ENCODE measurements around the gene PEAK3. TPM values are rescaled to one million over a fixed set of nuclear protein-coding genes. Genes with fewer than 3 reads are reported as not detected.

PEAK3 gene
- total and polyA plus RNA-seq, 10 of the 15 experiments (the other 5 are each of a cell fraction or from before 2014, with no cell fraction given) = 0.03 to 0.10 (median 0.05) TPM; not detected in 7

DNA sequence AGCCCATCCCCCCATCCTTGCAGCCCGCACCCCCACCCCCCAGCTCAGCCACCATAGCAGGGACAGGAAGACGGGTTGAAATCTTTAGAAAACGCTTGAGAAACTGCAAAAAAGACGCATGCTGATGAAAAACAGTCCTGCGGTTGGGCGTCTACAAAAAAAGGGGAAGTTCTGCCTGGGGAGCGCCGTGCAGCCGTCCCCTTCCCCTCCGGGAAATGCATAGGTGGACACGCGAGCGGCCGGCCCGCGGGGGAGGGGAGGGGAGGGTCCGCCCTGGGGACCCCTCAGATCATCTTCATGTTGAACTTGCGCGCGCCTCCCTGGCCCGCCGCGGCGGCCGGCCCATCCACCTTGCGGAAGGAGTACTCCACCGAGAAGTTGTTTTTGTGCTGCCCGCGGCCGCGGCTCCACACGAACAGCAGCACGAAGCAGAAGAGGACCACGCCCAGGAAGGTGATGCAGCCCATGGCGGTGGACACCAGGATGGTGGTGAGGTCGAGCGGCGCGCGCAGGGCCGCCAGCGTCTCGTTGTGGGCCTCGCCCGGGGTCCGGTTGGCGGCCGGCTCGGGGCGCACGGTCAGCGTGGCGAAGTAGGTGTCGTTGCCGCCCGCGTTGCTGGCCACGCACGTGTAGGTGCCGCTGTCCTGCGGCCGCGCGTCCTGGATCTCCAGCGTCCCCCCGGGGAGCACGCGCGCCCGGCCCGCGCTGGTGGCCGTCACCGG is 7.9 kb upstream of the PEAK3 start (continued):
- TF ChIP-seq, protein P1, sequence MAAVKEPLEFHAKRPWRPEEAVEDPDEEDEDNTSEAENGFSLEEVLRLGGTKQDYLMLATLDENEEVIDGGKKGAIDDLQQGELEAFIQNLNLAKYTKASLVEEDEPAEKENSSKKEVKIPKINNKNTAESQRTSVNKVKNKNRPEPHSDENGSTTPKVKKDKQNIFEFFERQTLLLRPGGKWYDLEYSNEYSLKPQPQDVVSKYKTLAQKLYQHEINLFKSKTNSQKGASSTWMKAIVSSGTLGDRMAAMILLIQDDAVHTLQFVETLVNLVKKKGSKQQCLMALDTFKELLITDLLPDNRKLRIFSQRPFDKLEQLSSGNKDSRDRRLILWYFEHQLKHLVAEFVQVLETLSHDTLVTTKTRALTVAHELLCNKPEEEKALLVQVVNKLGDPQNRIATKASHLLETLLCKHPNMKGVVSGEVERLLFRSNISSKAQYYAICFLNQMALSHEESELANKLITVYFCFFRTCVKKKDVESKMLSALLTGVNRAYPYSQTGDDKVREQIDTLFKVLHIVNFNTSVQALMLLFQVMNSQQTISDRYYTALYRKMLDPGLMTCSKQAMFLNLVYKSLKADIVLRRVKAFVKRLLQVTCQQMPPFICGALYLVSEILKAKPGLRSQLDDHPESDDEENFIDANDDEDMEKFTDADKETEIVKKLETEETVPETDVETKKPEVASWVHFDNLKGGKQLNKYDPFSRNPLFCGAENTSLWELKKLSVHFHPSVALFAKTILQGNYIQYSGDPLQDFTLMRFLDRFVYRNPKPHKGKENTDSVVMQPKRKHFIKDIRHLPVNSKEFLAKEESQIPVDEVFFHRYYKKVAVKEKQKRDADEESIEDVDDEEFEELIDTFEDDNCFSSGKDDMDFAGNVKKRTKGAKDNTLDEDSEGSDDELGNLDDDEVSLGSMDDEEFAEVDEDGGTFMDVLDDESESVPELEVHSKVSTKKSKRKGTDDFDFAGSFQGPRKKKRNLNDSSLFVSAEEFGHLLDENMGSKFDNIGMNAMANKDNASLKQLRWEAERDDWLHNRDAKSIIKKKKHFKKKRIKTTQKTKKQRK (IDR thresholded peaks at IDR 0.05; ENCODE audit: low read depth, low read length) = no peak
- no peak for TF ChIP-seq PAX8 (IDR thresholded peaks at IDR 0.05)
- TF ChIP-seq, protein P2, sequence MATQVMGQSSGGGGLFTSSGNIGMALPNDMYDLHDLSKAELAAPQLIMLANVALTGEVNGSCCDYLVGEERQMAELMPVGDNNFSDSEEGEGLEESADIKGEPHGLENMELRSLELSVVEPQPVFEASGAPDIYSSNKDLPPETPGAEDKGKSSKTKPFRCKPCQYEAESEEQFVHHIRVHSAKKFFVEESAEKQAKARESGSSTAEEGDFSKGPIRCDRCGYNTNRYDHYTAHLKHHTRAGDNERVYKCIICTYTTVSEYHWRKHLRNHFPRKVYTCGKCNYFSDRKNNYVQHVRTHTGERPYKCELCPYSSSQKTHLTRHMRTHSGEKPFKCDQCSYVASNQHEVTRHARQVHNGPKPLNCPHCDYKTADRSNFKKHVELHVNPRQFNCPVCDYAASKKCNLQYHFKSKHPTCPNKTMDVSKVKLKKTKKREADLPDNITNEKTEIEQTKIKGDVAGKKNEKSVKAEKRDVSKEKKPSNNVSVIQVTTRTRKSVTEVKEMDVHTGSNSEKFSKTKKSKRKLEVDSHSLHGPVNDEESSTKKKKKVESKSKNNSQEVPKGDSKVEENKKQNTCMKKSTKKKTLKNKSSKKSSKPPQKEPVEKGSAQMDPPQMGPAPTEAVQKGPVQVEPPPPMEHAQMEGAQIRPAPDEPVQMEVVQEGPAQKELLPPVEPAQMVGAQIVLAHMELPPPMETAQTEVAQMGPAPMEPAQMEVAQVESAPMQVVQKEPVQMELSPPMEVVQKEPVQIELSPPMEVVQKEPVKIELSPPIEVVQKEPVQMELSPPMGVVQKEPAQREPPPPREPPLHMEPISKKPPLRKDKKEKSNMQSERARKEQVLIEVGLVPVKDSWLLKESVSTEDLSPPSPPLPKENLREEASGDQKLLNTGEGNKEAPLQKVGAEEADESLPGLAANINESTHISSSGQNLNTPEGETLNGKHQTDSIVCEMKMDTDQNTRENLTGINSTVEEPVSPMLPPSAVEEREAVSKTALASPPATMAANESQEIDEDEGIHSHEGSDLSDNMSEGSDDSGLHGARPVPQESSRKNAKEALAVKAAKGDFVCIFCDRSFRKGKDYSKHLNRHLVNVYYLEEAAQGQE (IDR thresholded peaks at IDR 0.05; ENCODE audit: low read depth, low read length) = no peak
- peak; percentile 55; the same call in 1 of the 2 replicates for TF ChIP-seq CREB1 (IDR thresholded peaks at IDR 0.05; ENCODE audit: low read depth)
- no peak; the same call in 1 of the 2 replicates for TF ChIP-seq CHD2 (IDR thresholded peaks at IDR 0.05; ENCODE audit: borderline replicate concordance, low read depth, low read length)
- TF ChIP-seq, protein P3, sequence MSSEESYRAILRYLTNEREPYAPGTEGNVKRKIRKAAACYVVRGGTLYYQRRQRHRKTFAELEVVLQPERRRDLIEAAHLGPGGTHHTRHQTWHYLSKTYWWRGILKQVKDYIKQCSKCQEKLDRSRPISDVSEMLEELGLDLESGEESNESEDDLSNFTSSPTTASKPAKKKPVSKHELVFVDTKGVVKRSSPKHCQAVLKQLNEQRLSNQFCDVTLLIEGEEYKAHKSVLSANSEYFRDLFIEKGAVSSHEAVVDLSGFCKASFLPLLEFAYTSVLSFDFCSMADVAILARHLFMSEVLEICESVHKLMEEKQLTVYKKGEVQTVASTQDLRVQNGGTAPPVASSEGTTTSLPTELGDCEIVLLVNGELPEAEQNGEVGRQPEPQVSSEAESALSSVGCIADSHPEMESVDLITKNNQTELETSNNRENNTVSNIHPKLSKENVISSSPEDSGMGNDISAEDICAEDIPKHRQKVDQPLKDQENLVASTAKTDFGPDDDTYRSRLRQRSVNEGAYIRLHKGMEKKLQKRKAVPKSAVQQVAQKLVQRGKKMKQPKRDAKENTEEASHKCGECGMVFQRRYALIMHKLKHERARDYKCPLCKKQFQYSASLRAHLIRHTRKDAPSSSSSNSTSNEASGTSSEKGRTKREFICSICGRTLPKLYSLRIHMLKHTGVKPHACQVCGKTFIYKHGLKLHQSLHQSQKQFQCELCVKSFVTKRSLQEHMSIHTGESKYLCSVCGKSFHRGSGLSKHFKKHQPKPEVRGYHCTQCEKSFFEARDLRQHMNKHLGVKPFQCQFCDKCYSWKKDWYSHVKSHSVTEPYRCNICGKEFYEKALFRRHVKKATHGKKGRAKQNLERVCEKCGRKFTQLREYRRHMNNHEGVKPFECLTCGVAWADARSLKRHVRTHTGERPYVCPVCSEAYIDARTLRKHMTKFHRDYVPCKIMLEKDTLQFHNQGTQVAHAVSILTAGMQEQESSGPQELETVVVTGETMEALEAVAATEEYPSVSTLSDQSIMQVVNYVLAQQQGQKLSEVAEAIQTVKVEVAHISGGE (CRISPR knock-in tag; IDR thresholded peaks at IDR 0.05) = no peak
- TF ChIP-seq, protein P4, sequence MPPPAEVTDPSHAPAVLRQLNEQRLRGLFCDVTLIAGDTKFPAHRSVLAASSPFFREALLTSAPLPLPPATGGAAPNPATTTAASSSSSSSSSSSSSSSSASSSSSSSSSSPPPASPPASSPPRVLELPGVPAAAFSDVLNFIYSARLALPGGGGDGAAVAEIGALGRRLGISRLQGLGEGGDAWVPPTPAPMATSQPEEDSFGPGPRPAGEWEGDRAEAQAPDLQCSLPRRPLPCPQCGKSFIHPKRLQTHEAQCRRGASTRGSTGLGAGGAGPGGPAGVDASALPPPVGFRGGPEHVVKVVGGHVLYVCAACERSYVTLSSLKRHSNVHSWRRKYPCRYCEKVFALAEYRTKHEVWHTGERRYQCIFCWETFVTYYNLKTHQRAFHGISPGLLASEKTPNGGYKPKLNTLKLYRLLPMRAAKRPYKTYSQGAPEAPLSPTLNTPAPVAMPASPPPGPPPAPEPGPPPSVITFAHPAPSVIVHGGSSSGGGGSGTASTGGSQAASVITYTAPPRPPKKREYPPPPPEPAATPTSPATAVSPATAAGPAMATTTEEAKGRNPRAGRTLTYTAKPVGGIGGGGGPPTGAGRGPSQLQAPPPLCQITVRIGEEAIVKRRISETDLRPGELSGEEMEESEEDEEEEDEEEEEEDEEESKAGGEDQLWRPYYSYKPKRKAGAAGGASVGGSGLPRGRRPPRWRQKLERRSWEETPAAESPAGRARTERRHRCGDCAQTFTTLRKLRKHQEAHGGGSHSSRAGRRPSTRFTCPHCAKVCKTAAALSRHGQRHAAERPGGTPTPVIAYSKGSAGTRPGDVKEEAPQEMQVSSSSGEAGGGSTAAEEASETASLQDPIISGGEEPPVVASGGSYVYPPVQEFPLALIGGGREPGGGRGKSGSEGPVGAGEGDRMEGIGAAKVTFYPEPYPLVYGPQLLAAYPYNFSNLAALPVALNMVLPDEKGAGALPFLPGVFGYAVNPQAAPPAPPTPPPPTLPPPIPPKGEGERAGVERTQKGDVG (CRISPR knock-in tag; IDR thresholded peaks at IDR 0.05) = no peak
- no peak for TF ChIP-seq NFYA (IDR thresholded peaks at IDR 0.05; ENCODE audit: borderline replicate concordance, low read depth, low read length)
- peak; percentile 53 to 55; a peak in 2 of 4 replicates for TF ChIP-seq EP300 (IDR thresholded peaks at IDR 0.05; ENCODE audit: borderline replicate concordance in 1 of 2, control insufficient read depth in 1 of 2, low read depth in 2 of 2, low read length in 2 of 2)
- TF ChIP-seq HDGF (IDR thresholded peaks at IDR 0.05) = no peak; the same call in 1 of the 2 replicates
- peak; percentile 31; the same call in 1 of the 2 replicates for TF ChIP-seq ATF7 (IDR thresholded peaks at IDR 0.05; ENCODE audit: low read depth)
- no peak for TF ChIP-seq NFXL1 (IDR thresholded peaks at IDR 0.05; ENCODE audit: borderline replicate concordance)
- no peak for TF ChIP-seq HCFC1 (IDR thresholded peaks at IDR 0.05; ENCODE audit: low read length)
- TF ChIP-seq DPF2 (IDR thresholded peaks at IDR 0.05) = peak; percentile 72
